ENCODE results near the gene E2F3.

Gene E2F3

DNA sequence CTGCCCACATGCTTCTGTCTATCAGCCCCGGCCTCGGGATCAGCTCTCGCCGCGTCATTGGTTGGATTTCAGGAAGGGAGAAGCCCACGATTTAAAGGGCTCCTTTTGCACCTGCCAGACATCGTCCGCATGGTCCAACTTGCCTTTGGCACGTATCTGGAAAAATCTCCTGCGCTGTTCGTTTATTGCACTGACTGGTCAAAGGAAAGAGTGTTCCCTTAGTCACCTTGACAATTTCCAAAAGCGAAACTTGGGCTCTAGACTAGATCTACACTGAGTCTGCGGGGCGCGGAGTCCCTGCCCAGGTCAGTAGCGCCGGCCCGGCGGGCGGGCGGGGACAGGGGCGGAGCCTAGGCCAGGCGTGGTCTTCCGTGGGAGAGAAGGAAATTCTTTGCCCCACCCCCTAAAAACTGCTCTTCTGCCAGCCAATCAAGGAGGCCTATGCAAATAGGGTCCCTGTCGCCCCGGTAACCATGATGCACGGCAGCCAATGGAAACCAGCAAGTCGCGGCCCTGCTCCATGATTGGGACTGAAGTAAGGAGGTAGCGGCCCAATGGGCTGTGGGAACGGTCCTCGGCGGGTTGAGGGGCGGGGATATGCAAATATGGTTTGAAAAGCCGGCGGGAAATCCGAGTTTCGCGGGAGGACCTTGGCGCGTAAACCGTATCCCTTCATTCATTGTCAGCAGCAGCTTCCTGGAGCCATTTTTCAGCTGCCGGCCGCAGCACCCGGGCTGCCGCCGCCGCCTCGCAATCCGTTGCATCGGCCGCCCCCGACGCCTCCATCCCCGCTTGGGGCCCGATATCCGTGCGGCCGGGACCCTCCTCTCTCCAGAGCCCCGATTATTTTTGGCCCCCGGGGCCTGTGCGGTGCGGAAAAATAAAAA is at the start of gene E2F3:
Gene E2F3 (plus strand): TSS at position 675 of the 887 bp plus-strand sequence. CDS start 354 bp downstream, outside the sequence.
- peak; percentile 91 to 100 for DNase-seq

DNA sequence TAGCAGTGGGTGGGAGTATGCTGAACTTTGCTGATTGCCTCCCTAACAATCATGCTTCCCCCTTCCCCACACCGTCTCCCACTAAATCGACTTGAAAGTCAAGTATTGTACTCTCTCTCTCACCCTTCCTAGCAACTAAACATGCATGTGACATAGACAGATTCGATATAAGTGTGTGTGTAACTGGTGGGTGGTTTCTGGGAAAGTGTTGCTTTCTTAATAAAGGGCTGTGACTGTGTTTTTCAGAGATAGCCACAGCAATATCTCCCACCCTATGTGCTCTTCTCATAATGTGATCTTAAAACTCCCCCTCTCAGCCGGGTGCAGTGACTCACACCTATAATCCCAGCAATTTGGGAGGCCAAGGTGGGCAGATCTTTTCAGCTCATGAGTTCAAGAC is 49.3 kb upstream of the E2F3 start:
- no peak for DNase-seq

DNA sequence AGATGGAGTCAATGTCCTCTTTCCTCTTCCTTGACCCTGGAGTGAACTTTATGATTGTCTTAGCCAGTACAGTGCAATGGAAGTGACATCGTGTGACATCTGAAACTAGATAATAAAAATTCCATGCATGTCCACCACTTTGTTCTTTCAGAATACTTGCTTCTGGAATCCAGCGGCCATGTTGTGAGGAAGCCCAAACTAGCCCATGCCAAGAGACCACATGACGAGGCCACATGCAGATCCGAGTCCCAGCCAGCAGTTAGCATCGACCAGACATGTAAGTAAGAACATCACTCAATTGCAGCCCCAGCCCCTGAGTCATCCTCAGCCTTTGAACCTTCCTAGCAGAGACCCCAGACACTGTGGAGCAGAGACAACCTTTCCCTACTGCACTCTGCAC is 48.5 kb upstream of the E2F3 start:
- DNase-seq: no peak

DNA sequence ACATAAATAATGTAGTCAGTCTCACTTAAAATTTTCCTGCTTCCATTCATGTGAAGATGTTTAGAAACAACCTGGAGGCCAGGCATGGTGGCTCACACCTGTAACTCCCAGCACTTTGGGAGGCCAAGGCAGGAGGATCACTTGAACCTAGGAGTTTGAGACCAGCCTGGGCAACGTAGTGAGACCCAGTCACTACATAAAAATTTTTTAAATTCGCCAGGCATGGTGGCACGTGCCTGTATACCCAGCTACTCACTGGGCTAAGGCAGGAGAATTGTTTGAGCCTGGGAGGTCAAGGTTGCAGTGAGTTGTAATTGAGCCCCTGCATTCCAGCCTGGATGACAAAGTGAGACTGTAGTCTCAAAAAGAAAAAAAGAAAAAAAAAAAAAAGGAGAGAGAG is 47.3 kb upstream of the E2F3 start:
- no peak for DNase-seq

DNA sequence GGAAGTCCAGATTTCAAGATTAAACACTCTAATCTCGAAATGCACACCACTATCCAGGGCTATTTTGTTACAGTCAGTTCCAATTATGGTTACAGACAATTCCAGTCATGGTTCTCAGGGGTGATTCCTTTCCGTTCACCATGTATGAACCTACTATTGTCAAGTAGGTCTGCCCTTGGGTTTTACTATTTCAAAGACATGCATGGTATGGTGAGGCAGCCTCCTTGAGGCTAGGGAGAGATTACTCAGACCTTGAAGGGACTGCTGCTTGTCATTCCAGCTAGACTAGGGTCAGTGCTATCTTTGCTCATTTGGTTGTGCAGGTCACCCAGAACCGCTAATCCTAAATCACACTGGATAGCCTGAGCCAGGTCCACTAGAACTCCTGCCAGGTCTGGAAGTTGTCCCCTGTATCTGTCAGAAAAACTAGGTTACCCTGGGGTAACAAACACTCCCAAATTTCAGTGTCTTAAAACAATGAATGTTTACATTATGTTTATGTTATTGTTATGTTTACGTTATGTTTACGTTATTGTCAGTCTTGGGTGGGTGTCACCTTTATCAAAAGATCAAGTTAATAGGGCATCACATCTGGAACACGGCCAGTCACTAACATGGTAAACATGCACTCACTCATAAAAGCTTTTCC is 41.1 kb upstream of the E2F3 start:
- no peak for DNase-seq

DNA sequence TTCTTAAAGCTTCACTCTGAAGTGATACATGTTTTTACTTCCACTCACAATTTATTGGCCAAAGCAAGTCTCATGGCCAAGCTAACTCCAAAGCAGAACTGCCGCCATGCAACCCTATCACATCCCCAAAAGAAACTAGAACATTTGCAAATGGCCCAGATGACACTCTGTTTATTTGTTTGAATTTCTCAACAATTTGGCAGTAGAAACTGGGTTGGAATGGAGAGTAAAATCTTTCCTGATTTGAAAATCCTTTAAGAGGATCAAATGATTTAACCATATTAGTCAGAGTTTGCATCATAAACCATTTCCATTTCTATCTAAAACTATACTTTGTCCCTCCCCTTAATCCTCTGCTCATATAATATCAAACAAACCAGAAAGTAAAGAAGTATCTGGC is 39.1 kb upstream of the E2F3 start:
- DNase-seq: no peak

DNA sequence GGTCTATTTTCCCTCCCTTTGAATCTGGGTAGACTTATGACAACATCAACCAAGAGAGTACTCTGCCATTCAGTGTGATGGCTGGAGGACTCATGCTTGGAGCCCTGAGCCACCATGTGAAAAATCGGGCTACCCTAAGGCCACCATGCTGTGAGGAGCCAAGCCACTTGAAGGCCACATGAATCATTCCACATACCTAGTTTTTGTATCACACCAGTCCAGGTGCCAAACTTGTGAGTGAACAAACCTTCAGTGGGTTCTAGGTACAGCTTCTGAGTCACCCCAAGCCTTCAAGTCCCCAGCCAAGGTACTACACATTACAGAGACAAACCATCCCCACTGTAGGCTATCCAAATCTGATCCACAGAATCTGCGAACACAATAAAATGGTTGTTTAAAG is 37.4 kb upstream of the E2F3 start:
- DNase-seq: no peak

DNA sequence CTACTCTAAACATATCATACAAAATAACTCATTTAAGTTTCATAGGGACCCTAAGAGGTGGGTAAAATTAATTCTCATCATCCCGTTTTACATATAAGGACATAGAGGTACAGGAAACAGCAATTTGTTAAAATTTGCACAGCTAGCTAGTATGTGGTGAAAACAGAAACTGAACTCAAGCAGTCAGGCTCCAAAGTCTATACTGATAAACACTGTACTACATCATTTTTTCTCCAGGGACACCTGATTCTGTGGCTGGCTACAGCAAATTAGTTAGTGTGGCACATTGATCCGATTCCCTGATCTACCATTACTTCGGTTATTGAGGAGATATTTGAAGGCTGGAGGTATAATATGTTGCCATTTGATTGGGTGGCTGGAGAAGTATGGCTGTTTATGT is 36.2 kb upstream of the E2F3 start:
- DNase-seq: no peak

DNA sequence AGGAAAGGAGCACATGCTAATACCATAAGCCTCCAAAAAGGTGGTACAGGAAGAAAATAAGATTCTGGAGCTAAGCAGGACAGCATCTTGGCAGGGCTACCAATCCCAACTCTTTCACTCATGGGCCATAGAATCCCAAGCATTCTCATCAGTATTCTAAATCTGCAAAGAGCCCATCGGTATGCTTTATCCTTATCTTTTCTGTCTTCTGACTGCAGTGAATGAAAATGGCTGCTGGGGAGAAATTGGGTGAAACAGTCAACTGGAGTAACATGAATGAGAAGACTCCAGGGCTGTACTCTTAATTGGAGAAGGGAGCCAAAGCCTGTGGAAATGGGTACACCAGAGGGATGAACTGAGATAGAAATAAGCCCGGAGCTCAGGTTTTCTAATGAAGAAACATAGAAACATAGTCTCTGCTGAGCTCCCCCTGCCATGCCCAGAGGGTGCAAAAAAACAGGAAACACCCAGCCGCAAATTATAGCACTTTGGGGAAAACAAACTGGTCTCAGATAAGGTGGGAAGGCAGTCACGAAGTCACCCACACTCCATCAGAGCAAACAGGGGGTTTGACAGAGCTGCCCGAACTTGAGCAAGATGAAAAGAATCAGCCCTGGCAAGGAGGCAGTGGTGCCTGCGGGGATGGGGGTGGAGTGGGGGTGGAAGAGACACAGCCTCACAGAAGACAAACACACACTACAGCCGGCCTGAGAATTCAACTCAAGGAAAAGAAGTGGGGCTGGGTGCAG is 35.4 kb upstream of the E2F3 start:
- DNase-seq: peak in 1 of 2 donors; percentile 29

DNA sequence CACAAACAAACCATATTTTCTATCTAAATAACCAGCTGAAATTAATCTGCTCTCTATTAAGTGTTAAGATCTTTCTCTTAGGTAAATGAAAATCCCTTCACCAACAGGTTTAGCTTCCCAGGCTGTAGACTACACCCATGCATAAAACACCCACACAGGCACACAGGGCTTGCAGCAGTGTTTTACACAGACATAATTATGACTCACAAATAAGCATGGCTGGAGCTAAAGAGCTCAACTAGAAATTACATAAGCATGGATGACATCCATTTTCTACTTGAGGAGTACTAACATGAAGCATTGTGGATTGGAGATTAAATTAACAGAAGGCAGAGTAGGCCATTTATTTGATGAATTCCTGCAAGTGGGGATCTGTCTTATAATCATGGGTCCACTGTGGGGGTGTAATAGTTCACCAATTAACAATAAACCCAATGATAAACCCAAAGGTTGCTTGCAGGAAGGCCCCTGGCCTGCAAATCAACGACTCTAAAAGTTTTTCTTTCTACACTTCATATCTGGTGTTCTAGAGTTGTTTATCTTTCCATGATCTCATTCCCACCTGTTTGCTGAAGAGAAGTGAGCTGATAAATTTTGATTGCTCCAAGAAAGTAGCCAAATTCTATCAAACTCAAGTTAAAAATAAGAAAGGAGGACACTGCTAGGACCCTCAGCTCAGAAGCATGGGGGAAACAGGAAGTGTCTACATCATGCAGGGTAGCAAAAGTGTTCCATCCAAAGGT is 33.8 kb upstream of the E2F3 start:
- DNase-seq: no peak

DNA sequence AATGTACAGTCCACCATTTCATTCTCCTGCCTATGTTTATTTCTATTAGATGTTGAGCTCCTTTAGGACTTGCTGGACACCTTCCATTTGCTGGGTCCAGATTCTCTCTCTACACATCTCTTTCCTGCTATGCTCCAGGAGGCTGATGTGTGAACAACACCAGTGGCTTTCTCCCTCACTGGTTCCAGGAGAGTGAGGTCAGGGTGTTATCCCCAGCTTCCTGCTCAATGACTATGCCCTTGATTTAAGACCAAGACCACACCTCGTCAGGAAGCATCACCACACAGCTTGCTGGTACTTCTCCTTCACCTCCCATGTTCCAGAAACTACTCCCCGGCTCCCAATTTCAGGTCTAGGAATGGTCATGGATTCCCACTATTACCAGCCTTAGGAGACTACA is 31.3 kb upstream of the E2F3 start:
- DNase-seq: no peak

DNA sequence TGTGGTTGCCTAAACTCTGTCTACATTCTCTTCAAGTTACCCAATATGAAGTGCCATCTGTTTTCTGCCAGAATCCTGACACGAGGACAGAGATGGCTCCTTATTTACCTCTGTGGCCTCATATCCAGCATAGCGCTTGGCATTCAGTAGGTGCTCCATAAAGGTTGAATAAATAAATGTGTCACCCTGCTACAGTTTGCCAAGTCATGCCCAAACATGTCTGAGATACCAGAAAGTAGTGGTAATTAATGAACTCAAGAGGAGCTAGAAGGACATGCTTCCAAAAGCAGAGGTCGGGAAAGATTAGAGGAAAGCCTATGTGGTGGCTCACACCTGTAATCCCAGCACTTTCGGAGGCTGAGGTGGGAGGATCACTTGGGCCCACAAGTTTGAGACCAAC is 30.9 kb upstream of the E2F3 start:
- DNase-seq: no peak

DNA sequence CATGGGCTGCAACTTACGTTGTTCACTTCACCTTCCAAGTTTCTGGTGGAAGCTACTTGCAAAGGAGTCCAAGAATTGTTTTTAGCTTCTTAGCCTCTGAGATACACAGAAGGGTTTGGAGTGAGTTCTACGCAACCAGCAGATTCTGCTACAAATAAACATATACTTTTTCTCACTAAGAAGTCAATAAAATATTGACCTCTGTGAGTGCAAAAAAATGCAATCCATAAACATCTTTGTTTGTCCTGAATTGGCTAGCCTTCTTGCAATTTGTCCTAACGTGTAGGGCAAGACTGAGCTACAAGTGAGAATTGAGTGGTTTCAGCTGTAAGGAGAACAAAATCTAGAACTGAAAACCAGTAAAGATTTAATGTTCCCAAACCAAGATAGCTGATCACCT is 26.2 kb upstream of the E2F3 start:
- no peak for DNase-seq

DNA sequence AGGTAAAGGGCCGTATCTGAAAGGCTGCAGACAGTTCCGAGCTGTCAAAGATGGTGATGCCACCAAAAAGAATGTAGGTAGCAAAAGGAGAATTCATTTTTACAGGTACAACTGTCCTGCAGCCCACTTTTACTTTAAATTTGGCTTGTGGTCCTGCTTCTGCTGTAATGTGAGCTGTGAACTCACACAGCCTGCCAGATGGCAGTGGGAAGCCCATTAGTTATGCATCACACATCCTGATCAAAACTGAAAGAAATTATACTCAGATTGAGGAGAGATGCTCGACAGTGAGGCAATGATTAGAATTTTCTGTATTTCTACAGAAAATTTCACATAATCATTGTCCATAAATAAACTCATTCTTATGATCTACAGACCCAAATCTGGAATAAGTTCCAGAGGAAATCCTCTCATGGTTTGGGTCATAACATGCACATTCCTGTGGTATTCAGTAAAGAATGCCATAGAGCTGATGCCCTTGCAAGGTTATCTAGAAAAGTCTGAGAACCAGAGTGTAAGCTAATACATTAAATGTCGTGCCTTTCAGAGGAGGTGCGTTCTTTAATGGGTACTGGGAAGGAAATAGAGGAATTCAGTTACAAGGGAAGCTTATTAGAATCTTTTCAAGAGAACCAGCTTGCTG is 23.9 kb upstream of the E2F3 start:
- DNase-seq: no peak

DNA sequence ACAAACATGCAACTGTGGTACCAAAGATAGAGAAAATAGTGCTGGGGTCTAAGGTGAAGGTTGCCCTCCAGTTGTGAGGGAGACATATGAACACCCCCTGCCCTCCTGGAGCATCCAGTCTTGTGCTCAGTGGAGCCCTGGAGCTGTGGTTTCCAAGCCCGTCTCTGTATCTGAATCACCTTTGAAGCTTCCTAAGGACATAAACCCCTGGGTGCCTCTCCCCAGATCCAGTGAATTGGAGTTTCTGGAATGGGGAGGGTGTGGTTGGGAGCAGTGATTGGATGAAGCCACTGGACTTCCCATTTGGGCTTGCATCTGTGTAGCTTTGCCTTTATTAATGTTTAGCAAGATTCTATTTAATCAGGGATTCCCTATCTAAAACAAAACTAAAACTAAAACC is 22.4 kb upstream of the E2F3 start:
- no peak for DNase-seq

DNA sequence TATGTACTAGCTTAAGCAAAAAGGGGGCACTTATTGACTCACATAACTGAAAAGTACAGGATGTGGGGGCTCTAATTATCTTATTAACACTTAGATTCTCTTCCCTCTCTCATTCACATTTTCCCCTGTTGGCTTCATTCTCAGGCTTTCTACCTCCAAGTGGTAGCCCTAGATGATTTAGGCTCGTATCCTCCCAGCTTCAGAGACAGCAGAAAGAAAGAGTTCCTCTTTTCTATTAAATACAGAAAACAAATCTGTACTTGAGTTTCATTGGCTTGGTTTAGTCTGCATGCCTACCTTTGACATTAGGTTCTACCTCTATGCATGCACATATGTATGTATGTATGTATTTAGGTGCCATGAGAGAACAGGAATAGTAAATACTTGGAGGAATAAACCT is 15.5 kb upstream of the E2F3 start:
- no peak for DNase-seq

DNA sequence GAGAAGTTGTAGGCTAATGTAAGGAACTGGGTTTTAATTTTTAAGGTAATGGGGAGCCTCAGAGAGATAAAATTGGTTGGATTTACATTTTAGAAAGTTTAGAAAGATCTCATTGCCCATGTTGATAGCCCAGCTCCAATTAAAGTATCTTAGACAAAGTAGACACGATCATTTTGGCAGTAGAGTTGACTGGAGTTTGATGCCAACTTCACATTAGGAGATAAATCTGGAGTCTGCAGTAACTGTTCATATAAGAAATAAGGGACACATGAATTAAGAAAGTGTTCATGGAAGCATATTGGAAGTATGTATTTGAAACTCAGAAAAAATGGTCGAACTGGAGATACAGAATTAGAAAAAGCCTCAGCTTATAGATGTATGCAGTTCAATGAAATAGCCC is 12.6 kb upstream of the E2F3 start:
- DNase-seq: no peak

DNA sequence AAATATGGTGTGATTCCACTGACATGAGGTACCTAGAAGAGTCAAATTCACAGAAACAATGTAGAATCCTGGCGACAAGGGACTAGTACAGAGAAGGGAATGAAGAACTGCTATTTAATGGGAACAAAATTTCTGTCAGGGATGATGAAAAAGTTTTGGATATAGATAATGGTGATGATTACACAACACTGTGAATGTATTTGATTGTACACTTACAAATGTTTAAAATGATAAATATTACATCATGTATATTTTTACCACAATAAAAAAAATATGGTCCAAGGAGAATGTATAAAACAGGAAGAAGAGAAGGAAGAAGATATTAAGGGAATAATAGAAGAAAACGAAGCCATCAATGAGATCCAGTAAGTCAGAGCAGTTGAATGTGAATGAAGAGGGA is 8.4 kb upstream of the E2F3 start:
- DNase-seq: no peak

DNA sequence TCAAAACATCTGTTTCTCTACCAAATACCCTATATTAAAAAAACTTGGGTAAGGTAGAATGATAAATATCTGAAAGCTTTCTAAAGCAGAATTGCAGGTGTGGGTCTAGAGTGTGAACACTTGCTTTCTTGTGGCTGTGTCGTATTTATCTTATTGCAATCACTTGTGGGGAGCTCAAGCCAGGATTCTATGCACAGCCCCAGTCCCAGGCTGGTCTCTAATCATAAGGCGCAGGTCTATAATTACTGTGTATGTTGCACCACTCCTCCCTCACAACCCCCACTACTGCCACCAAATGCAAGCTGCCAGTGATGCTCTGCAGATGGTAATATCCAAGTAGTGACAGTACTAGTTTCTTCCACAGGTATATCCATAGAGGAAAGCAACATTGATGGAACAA is 2.2 kb upstream of the E2F3 start:
- DNase-seq: no peak

DNA sequence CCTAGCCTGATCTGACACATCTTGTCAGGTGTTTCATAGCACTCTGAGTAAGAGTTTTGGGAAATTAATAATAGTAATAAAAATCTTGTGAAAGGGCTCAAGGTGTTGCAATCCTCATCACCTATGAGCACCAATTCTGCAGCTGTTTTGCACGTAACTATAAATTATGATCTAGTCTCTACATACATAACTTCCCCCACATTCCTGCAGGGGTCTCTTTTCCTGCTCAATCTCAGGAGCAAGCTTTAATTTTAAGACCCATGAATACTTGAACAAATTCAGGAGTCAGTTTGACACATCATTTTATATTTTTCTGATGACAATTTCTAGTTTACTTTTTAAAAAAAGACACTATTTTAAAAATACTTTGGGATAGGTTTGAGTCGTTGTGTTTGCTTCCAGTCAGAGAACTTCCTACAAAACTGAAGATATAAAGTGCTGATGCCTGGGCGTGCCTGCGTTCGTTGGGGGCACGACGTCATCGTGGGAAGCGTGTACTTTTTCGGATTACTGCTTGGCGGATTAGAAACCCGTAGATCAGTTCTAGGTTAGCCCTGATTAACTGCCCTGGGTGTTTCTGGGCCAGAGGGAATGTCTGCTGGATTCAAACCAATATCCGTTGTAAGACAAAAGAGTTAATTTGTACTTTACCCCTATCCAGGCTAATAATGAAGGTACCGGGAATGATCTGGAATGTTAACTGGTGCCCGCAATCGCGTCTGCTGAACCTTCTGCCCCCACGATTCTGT is 1.0 kb upstream of the E2F3 start:
- peak; percentile 34 to 73 for DNase-seq

DNA sequence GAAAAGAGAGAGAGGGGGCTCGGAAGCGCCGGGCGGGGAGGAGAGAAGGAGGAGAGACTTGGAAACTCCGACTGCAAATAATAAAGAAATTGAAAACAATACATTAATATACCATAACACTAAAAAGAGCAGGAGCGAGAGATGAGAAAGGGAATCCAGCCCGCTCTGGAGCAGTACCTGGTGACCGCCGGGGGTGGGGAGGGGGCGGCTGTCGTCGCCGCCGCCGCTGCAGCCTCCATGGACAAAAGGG is 338 bp downstream of the E2F3 start:
- DNase-seq: no peak

Measured in bone marrow (tissue), 2 donors.